Caco-2 (cell line): Measurements from ENCODE around the gene GART. TPM values are rescaled to one million over a fixed set of nuclear protein-coding genes. Genes with fewer than 3 reads are reported as not detected.

ENCODE experiments used
- BruUV-seq: library from RNA; stranded (reverse); fragments of 400-500 nt; replicated peaks from 2 replicates; lab custom pipeline; 2021; lab: Mats Ljungman, UMichigan
- CTCF ChIA-PET: fragments of 300-600 bp; sonication (Branson Sonifier 250); formaldehyde crosslinking; loops from one replicate; lab custom pipeline; 2022; ENCODE audit warnings: antibody characterized with exemption; lab: Charles Lee
- POLR2A ChIA-PET: fragments of 300-600 bp; sonication (Branson Sonifier 250); formaldehyde crosslinking; loops from one replicate; lab custom pipeline; 2022; ENCODE audit warnings: antibody characterized with exemption; lab: Charles Lee
- DNase-seq, 2 experiments: peaks; one replicate each; pipeline versions ENCODE4 v3.0.0 to v3.0.0-alpha.2; 2020 to 2022
- H3K27me3 ChIP-seq: replicated peaks from 2 replicates; pipeline ENCODE4 v1.6.0; 2011; ENCODE audit warnings: low read length; ENCODE audit not compliant: control insufficient read depth, insufficient read depth
- H3K36me3 ChIP-seq: 2 replicates; pipeline ENCODE4 v1.5.1; 2011; ENCODE audit warnings: low read length; ENCODE audit not compliant: control insufficient read depth, insufficient read depth
- H3K4me1 ChIP-seq: fragments of 250-450 bp; sonication (Bioruptor Pico); 2 replicates; pipeline ENCODE4 v1.5.1; 2020; ENCODE audit warnings: mild to moderate bottlenecking
- H3K4me3 ChIP-seq: 2 replicates; pipeline ENCODE4 v1.5.1; 2011; ENCODE audit warnings: low read depth, mild to moderate bottlenecking, control low read depth, low read length
- H3K9me3 ChIP-seq: fragments of 250-450 bp; sonication (Bioruptor Pico); 2 replicates; pipeline ENCODE4 v1.5.1; 2020; ENCODE audit warnings: mild to moderate bottlenecking, moderate library complexity
- H3K27ac Mint-ChIP-seq: one replicate; pipeline ENCODE4 v1.8.0; 2022; ENCODE audit warnings: mixed read lengths; ENCODE audit not compliant: unreplicated experiment
- H3K27me3 Mint-ChIP-seq: one replicate; pipeline ENCODE4 v1.8.0; 2022; ENCODE audit warnings: mixed read lengths; ENCODE audit not compliant: insufficient read depth, unreplicated experiment
- H3K36me3 Mint-ChIP-seq: one replicate; pipeline ENCODE4 v1.8.0; 2022; ENCODE audit warnings: mild to moderate bottlenecking, mixed read lengths; ENCODE audit not compliant: insufficient read depth, unreplicated experiment
- H3K4me1 Mint-ChIP-seq: one replicate; pipeline ENCODE4 v1.8.0; 2022; ENCODE audit warnings: low read depth, mixed read lengths; ENCODE audit not compliant: unreplicated experiment
- H3K4me3 Mint-ChIP-seq: one replicate; pipeline ENCODE4 v1.8.0; 2022; ENCODE audit warnings: mild to moderate bottlenecking, moderate library complexity, mixed read lengths; ENCODE audit not compliant: unreplicated experiment
- H3K9me3 Mint-ChIP-seq: one replicate; pipeline ENCODE4 v1.8.0; 2022; ENCODE audit warnings: mixed read lengths; ENCODE audit not compliant: unreplicated experiment
- intact Hi-C: fragments of 100-400 bp; cut with micrococcal nuclease; formaldehyde crosslinking; loops from one replicate; pipeline ENCODE4 v1.10.0; 2022; ENCODE audit not compliant: unreplicated experiment
- total RNA-seq: library from RNA; stranded (reverse); gene quantifications from 2 replicates; pipeline ENCODE4 v1.2.3, GENCODE V29; 2022
- TF ChIP-seq, protein P1 (sequence below), 2 experiments: fragments of 200-600 bp in 1 of 2; IDR thresholded peaks; 1 replicate in 1 of 2; 2 replicates in 1 of 2; pipeline versions ENCODE4 v1.5.1 to v1.8.0; 2011 to 2022; ENCODE audit warnings: antibody characterized with exemption in 1 of 2, control low read depth in 1 of 2, inconsistent platforms in 1 of 2, low read depth in 1 of 2, low read length in 1 of 2, mild to moderate bottlenecking in 1 of 2, moderate library complexity in 1 of 2; ENCODE audit not compliant: insufficient read depth in 1 of 2, severe bottlenecking in 1 of 2, unreplicated experiment in 1 of 2

GART gene
- total RNA-seq, 1 experiment from 2014 or later = 134 TPM

DNA sequence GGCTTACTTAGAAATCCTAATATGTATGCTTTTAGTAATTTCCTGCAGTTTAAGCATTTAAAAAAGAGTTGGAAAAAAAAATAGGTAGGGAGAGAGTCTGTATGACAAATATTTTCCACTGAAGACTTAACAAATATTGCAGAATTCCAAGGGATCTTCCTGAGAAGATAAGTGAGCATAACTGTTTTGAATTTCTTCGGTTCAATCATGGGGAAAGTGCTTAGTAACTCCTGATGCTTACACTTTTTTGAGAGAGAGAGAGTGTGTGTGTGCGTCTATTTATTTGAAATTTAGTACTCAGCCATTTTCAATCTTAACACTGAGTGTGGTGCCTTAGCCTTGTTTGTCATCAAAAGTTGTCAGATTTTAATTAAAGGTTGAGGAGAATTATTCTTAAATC is 19.5 kb upstream of the GART start:
- Mint-ChIP-seq H3K27me3 (no peaks in the 10 kb centered on the region), H3K4me1 (peaks cover 6% of the 10 kb centered on the region), H3K36me3 (peaks cover 74% of the 10 kb centered on the region), H3K27ac (no peak overlapping the region), H3K4me3 (no peak overlapping the region), H3K9me3 (no peaks in the 10 kb centered on the region)
- H3K4me1 ChIP-seq = no peaks in the 10 kb centered on the region
- ChIA-PET CTCF (no interaction called here), POLR2A (no interaction called here)
- no peak for DNase-seq
- no TSS peak for BruUV-seq
- H3K36me3 ChIP-seq = no peaks in the 10 kb centered on the region
- no peaks in the 10 kb centered on the region for H3K27me3 ChIP-seq
- TF ChIP-seq, protein P1, sequence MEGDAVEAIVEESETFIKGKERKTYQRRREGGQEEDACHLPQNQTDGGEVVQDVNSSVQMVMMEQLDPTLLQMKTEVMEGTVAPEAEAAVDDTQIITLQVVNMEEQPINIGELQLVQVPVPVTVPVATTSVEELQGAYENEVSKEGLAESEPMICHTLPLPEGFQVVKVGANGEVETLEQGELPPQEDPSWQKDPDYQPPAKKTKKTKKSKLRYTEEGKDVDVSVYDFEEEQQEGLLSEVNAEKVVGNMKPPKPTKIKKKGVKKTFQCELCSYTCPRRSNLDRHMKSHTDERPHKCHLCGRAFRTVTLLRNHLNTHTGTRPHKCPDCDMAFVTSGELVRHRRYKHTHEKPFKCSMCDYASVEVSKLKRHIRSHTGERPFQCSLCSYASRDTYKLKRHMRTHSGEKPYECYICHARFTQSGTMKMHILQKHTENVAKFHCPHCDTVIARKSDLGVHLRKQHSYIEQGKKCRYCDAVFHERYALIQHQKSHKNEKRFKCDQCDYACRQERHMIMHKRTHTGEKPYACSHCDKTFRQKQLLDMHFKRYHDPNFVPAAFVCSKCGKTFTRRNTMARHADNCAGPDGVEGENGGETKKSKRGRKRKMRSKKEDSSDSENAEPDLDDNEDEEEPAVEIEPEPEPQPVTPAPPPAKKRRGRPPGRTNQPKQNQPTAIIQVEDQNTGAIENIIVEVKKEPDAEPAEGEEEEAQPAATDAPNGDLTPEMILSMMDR (IDR thresholded peaks at IDR 0.05; ENCODE audit: insufficient read depth in 1 of 2, low read depth in 1 of 2, low read length in 1 of 2, severe bottlenecking in 1 of 2, unreplicated experiment in 1 of 2) = no peak
- H3K9me3 ChIP-seq = no peaks in the 10 kb centered on the region
- H3K4me3 ChIP-seq = no peak overlapping the region
- intact Hi-C loops = no loop called here

DNA sequence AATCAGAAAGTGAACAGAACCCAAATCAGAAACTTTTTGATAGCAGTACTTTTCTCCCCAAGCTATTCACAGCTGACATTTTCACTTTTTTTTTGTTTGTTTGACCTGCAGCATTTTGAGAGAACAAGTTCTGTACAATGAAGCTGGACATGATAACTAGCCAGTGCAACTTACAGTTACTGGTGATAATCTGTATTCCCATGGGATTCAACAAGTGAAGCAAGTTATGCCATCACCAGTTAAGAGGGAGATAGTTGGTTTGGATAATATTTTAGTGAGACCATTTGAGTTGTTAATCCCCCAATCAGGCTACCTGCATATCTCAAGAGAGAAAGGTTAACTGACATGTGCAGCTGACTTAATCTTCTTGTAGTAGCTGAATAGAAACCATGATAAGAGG is 19.0 kb upstream of the GART start:
- Histone ChIP-seq H3K4me1 (no peaks in the 10 kb centered on the region), H3K27me3 (no peaks in the 10 kb centered on the region), H3K9me3 (no peaks in the 10 kb centered on the region), H3K36me3 (no peaks in the 10 kb centered on the region), H3K4me3 (no peak overlapping the region)
- DNase-seq = no peak
- no peaks in the 10 kb centered on the region for H3K9me3 Mint-ChIP-seq
- no peak overlapping the region for H3K27ac Mint-ChIP-seq
- ChIA-PET CTCF (no interaction called here), POLR2A (no interaction called here)
- H3K36me3 Mint-ChIP-seq = peaks cover 78% of the 10 kb centered on the region
- TF ChIP-seq, protein P1 (IDR thresholded peaks at IDR 0.05; ENCODE audit: insufficient read depth in 1 of 2, low read depth in 1 of 2, low read length in 1 of 2, severe bottlenecking in 1 of 2, unreplicated experiment in 1 of 2) = no peak
- no peaks in the 10 kb centered on the region for H3K27me3 Mint-ChIP-seq
- BruUV-seq = no TSS peak
- intact Hi-C loops = no loop called here
- peaks cover 6% of the 10 kb centered on the region for H3K4me1 Mint-ChIP-seq
- no peak overlapping the region for H3K4me3 Mint-ChIP-seq

DNA sequence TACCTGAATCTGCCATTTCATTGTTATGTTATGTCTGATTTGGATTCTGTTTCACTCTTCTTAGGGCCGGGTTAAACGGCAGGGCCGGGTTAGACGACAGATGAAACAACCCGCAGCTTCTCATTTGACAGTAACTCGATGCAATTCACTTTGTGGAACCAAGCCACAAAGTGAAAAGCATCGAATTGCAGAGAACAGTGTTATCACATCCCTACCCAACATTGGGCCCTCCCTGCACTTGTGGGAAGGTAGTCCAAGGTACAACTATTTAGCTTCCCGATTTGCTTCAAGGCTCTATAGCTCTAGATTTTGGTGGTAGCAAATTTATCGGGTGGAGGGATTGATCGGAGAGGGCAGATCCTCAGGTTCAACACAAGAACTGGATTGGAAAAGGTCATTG is 17.9 kb upstream of the GART start:
- peaks cover 90% of the 10 kb centered on the region for H3K36me3 Mint-ChIP-seq
- H3K4me3 ChIP-seq = no peak overlapping the region
- H3K9me3 ChIP-seq = no peaks in the 10 kb centered on the region
- POLR2A ChIA-PET = no interaction called here
- CTCF ChIA-PET = no interaction called here
- H3K27ac Mint-ChIP-seq = no peak overlapping the region
- H3K27me3 ChIP-seq = no peaks in the 10 kb centered on the region
- peaks cover 6% of the 10 kb centered on the region for H3K4me1 Mint-ChIP-seq
- no TSS peak for BruUV-seq
- no peaks in the 10 kb centered on the region for H3K27me3 Mint-ChIP-seq
- H3K9me3 Mint-ChIP-seq = no peaks in the 10 kb centered on the region
- H3K36me3 ChIP-seq = no peaks in the 10 kb centered on the region
- intact Hi-C loops = no loop called here
- no peak for DNase-seq
- no peak overlapping the region for H3K4me3 Mint-ChIP-seq
- TF ChIP-seq, protein P1 (IDR thresholded peaks at IDR 0.05; ENCODE audit: insufficient read depth in 1 of 2, low read depth in 1 of 2, low read length in 1 of 2, severe bottlenecking in 1 of 2, unreplicated experiment in 1 of 2) = no peak
- no peaks in the 10 kb centered on the region for H3K4me1 ChIP-seq
